ENCODE measurements around the gene NFU1.

GRCh38 chr2:69390471-69390870 lies 46.8 kb downstream of the NFU1 start:
- TF ChIP-seq CTCF (IDR thresholded peaks at IDR 0.05), result no peak
- TF ChIP-seq POLR2A (IDR thresholded peaks at IDR 0.05), result no peak
